ENCODE data around the gene MOGAT3.

Gene MOGAT3

GRCh38 chr7:101156866-101157589 is 43.8 kb downstream of the MOGAT3 start:
- DNase-seq = no peak

DNA sequence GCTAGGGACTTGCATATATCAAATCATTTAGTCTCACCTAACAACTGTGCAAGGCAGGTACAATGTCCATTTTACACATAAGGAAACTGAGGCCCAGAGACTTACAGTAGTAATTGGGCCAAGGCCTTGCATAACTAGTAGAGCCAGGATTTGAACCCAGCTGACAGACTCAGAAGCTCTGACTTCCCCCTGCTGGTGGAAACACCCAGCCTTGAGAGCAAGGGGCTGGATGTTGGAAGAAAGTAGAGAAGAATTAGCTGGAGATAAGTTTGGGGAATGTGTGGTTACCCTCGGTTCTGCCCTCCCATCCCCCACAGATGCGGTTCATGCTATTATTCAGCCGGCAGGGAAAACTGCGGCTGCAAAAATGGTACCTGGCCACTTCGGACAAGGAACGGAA is 44.6 kb downstream of the MOGAT3 start:
- no peak for DNase-seq

- no peak for DNase-seq
Observed at GRCh38 chr7:101155303-101155702, 45.5 kb downstream of the MOGAT3 start.

DNA sequence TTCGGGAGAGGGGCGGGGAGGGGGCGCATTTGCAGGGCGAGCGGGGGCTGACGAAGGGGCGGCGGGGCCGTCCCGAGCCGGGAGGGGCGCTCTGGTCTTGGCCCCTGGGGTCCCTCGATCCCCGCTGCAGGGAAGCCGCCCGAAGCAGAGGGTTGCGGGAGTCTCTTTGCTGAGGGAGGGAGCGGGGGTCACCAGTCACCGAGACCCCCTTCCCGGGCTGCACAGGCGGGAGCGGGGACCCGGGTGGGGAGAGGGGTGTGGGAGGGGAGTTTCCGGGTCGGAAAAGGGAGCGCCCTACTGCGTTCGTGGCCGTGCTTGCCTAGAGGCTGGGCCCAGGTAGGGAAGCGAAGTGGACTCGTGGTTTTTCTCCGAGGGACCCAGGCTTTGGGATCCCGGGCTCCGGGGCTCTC is 46.1 kb downstream of the MOGAT3 start:
- no peak for DNase-seq

- DNase-seq = no peak
Observed at GRCh38 chr7:101153969-101154692, 46.7 kb downstream of the MOGAT3 start, which contains the start of gene AP1S1. TSS of gene AP1S1 (plus strand) at chr7:101154476. CDS start at chr7:101154515, 39 bp downstream.

DNA sequence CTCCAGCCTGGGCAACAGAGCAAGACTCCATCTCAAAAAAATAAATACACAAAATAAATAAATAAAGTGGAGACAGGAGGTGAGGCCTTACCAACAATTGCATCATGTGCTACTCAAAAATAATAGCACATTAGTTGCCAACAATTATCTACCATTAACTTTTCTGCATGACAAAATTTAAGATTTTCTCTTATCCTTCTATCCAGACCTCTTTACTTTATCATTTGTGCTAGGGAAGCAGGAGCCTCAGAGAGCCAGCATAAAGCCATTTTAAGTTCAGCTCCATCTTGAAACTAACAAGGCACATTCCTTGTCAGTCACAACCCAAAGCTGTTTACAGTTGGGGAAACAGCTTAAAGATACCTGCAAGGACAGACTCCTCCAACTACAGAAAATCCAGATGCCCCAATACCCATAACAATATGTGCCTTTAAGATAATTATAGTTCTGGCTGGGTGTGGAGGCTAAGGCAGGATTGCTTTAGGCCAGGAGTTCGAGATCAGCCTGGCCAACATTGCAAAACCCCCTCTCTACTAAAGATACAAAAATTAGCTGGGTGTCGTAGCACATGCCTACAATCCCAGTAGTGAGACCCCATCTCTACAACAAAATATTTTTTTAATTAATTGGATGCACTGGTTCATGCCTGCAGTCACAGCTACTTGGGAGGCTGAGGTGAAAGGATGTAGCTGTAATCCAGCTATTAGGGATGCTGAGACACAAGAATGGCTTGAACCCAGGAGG is 48.8 kb downstream of the MOGAT3 start:
- no peak for DNase-seq
